GM13976 (cell line): ENCODE measurements around the gene ATOH8.

Experiments
- DNase-seq: peaks from one replicate; pipeline ENCODE4 v3.0.0; 2012; ENCODE audit warnings: low spot score
- in situ Hi-C: fragments of 300-500 bp; cut with MboI; formaldehyde crosslinking; loops from one replicate; pipeline ENCODE4 v1.12.0; 2022; ENCODE audit warnings: low sequenced_read_pairs, mixed read lengths, inconsistent platforms; ENCODE audit not compliant: unreplicated experiment
- TF ChIP-seq, protein P1 (sequence below): IDR thresholded peaks from 2 replicates; pipeline ENCODE4 v1.5.1; 2012; ENCODE audit warnings: borderline replicate concordance, mild to moderate bottlenecking; ENCODE audit not compliant: insufficient read depth; ENCODE audit errors: extremely low read depth, missing control alignments, control extremely low read depth

Gene ATOH8

DNA sequence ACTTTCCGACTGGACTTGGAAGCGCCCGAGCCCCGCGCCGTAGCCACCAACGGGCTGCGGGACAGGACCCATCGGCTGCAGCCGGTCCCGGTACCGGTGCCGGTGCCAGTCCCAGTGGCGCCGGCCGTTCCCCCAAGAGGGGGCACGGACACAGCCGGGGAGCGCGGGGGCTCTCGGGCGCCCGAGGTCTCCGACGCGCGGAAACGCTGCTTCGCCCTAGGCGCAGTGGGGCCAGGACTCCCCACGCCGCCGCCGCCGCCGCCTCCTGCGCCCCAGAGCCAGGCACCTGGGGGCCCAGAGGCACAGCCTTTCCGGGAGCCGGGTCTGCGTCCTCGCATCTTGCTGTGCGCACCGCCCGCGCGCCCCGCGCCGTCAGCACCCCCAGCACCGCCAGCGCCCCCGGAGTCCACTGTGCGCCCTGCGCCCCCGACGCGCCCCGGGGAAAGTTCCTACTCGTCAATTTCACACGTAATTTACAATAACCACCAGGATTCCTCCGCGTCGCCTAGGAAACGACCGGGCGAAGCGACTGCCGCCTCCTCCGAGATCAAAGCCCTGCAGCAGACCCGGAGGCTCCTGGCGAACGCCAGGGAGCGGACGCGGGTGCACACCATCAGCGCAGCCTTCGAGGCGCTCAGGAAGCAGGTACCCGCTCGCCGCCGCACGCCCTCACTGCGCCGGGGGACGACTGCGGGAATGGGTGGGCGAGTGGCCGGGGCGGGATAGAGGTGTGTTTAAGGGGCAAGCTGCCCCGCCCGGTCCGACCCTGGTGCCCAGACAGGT lies 713 bp downstream of the ATOH8 start:
- TF ChIP-seq, protein P1, sequence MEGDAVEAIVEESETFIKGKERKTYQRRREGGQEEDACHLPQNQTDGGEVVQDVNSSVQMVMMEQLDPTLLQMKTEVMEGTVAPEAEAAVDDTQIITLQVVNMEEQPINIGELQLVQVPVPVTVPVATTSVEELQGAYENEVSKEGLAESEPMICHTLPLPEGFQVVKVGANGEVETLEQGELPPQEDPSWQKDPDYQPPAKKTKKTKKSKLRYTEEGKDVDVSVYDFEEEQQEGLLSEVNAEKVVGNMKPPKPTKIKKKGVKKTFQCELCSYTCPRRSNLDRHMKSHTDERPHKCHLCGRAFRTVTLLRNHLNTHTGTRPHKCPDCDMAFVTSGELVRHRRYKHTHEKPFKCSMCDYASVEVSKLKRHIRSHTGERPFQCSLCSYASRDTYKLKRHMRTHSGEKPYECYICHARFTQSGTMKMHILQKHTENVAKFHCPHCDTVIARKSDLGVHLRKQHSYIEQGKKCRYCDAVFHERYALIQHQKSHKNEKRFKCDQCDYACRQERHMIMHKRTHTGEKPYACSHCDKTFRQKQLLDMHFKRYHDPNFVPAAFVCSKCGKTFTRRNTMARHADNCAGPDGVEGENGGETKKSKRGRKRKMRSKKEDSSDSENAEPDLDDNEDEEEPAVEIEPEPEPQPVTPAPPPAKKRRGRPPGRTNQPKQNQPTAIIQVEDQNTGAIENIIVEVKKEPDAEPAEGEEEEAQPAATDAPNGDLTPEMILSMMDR = no peak
- in situ Hi-C loops = no loop called here
- peak; percentile 64 for DNase-seq

DNA sequence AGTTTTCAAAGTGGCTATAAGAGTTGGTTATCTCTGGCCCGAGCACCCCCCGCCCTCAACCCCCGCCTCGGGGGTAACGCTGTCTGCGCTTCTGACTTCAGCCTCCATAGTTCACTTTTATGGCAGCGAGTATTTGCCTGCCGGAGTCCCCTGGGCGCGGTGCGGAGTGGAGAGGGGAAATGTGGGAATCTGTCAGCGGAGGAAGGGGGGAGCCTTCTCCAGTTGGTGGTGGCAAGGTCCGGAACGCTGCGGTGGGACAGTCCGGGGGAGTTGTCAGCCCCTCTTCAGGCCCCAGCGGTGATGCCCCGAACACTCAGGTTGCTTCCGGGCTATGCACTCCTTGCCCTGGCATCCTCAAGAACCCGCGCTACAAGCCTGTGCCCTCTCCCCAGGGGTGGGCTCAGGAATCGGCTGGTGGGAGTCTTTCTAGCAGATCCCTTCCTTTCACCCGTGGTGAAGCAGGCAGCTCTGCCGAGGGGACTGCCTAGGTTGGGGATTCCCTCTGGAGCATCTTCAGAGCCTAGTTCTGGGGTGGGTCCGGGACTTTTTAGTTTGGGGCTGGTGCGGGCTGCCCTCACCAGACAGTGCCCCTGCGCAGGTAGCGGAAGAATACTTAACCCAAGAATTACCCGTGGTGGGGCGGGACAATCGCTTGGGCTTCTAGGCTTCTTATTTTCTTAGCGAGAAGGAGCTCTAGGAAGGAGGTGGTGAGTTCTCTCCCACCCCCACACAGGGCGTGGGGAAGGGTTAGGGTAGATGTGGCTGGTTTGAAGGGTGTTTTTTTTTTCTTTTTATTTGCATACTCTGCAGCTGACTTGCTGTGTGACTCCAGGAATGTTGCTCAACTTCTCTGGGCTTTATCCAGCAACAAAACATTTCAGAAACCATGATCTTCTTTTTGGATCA lies 1.6 kb downstream of the ATOH8 start:
- TF ChIP-seq, protein P1 = no peak
- no peak for DNase-seq
- in situ Hi-C loops = no loop called here

DNA sequence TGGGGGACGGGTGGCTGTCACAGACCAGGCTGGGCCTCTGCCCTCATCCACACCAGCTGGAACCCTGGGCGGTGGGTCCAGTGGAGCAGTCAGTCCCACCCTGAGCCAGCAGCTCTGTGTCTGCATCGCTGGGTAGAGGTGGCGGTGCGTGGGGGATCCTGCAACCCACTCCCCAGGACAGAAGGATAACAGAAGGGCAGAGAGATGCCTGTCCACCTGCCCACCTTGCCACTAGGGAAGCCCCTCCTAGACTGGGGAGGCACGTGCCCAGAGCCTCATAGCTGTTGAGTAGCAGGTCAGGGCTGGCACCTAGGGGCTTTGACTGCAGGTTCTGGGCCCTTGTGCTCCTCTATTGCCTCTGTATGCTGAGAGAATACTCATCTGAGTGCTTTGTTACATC lies 2.4 kb downstream of the ATOH8 start:
- TF ChIP-seq, protein P1 = no peak
- no peak for DNase-seq
- in situ Hi-C loops = no loop called here

DNA sequence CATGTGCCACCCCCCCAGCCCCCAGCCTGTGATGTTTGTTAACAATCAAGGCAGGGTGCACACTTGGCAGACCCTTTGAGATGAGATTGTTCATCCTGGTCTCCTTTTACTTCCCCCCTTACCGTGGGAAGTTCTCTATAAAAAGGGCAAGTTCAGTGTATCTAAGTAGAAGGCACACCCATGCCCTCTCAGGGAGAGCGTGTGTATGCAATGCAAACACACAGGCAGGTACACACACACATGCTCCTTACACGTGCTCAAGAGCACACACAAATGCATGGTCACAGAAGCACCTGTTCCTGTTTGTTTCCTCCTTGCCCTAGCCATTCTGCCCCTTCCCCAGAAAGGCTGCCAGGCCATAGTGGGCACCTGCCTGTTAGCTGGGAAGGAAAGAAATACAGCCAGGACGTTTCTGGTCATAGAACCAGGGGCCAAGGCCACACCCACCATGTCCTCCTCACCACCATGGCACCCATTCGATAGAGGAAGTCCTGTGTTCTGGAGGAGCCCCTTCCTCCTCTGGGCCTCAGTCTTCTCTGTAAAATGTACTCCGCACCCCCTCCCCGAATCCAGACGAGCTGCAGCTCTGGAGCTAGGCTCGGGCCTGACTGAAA lies 3.1 kb downstream of the ATOH8 start:
- TF ChIP-seq, protein P1 = no peak
- in situ Hi-C loops = no loop called here

DNA sequence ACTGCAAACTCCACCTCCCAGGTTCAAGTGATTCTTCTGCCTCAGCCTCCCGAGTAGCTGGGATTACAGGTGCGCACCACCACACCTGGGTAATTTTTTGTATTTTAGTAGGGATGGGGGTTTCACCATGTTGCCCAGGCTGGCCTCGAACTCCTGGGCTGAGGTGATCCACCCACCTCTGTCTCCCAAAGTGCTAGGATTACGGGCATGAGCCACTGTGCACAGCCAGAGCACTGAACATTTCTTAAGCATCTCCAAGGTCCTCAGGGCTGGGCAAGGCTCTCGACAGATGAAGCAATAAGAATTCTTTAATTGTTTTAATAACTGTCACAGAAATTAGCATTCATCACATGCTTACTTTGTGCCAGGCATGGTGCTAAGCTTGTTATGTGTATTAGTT lies 4.1 kb downstream of the ATOH8 start:
- TF ChIP-seq, protein P1 = no peak
- in situ Hi-C loops = no loop called here
- no peak for DNase-seq

More for the DNA sequence above, 3.1 kb downstream of the ATOH8 start:
- DNase-seq = no peak
